ENCODE data around the gene COP1. TPM values are rescaled to one million over a fixed set of nuclear protein-coding genes. Genes with fewer than 3 reads are reported as not detected.
"Not testable (repeated sequence)": the region's sequence is repeated elsewhere in the genome, so short reads cannot be mapped to it uniquely, and the experiment has no call there.

COP1 gene
- total RNA-seq, 1 donor from 2014 or later, result 22.8 TPM

DNA sequence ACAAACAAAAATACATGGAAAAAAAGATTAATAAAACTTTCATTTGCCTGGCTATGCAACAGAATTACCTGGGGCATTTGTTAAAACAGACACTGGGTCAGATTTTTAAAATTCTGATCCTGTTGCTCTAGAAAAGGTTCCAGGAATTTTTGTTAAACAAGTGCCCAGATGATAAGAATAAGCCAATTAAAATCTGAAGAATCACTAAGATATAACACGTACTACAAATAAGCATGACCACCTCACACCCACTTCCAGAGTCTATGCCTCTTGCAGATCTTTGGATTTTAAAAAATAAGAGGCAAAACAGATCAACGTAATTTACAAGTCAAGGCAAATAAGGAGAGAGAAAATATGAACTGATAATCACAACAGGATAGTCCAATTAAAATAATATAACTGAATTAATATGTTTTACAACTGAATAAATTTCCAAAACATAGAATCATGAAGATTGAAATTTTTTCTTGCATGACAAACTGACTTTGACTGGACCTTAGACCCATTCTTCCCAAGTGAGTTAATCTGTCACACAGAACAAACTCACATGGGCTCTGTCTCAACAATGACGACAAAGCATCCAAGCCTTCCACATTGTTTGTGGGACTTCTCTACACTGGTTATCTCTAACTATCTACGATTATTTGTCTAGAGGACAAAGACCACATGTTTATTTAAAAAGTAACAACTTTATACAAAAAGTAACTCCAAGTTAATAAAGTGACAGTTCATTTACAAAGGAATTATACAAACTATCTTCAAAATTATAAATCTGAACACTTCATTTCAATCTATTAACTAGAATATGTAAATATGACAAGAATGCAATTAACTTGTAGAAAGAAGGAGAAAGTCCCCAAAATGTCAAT, 56.9 kb downstream of the COP1 start:
- no peak for DNase-seq (ENCODE audit: low spot score)
- intact Hi-C loops (cut with DNase I), result no loop called here

DNA sequence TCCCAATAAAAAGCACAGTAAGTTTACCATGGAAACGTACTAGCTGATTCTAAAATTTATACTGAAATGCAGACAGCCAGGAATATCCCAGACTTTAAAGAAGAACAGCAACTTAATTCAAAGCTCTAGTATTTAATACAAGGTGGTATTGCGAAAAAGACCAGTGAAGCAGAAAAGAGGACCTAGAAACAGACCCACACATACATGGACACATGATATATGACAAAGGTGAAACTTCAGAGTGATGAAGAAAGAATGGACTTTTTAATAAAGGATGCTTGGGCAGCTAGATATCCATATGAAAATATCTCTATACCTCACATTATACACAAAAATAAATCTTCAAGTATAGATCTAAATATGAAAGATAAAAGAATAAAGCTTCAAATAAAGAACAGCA, 62.6 kb downstream of the COP1 start:
- no peak for DNase-seq (ENCODE audit: low spot score)
- intact Hi-C loops (cut with DNase I), result no loop called here

DNA sequence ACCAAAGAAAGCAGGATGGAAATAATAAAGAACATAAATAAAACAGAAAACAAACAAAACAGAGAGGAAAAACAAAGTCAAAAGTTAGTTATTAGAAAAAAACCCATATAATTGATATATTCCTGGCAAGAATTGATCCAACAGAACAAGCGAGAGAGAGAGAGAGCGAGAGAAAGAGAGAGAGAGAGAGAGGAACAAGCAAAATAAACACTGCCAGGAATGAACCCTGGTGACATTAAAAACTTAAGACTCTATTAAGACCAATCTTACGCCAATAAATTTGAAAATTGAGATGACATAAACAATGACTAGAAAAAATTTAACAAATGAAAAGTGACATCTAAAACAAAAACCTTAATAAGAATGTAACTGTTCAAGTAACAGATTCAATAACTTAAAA, 64.1 kb downstream of the COP1 start:
- DNase-seq (ENCODE audit: low spot score), result no peak
- intact Hi-C loops (cut with DNase I), result no loop called here

DNA sequence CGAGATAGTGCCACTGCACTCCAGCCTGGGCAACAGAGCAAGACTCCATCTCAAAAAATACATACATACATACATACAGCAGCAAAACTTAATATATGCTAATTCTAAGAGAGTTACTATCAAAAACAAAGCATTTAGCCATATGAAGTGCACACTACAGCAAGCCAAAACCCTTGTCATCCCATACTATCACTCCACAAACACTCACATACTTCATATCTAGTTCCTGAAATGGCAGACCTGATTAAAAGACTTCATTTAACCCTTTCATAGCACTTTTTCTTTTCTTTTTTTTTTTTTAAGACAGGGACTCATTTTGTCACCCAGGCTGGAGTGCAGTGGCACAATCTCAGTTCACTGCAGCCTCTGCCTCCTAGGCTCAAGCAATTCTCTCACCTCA, 65.6 kb downstream of the COP1 start:
- DNase-seq (ENCODE audit: low spot score), result no peak
- intact Hi-C loops (cut with DNase I), result no loop called here

DNA sequence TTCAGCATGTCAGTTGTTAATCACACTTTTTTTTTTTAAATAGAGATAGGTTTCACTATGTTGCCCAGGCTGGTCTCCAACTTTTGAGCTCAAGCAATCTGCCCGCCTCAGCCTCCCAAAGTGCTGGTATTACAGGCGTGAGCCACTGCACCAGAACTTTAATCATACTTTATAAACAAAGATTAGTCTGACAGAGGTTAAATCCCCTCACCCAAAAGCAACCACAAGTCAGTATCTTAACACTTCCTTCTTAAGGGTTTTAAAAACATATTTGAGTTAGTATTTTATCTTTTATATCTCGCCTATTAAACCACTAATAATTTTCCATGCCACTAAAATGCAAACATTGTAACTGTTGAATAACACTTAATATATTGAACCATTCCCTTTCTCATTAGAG, 70.2 kb downstream of the COP1 start:
- intact Hi-C loops (cut with DNase I), result no loop called here
- no peak for DNase-seq (ENCODE audit: low spot score)

DNA sequence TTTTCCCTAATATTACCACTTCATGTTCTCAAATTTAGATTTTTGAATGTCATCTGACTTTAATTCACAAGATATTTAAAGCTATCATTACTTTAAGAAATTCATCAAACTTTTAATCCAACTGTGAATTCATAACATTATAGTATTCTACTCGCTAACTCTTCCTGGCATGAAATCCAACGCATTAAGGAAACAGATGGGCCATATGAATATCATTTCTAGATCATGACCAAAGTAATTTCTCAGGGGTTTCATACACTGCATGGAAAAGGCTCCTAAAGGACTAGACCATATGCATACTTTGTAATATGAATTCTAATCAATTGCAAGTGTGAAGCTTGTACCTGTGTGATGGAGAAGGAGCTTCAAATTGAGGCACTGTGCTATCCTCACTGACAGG, 72.4 kb downstream of the COP1 start:
- no peak for DNase-seq (ENCODE audit: low spot score)
- intact Hi-C loops (cut with DNase I), result no loop called here

DNA sequence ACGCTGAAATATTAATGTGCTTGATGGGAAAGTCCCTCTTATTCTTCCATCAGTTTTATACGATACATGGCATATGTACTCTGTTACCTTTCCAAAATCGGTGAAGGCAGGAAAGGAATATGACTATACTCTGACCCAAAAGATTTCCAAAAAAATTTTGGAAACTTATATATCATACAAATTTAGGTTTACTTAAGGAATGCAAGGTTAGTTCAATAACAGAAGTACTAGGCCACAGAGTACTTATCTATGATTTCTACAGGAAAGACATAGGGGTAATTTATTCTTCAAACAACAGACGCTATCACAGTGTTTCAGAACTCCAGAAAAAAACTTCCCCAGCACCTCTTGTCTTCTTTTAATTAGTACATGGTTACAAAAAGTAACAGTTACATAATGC, 84.8 kb downstream of the COP1 start:
- intact Hi-C loops (cut with DNase I), result no loop called here
- no peak for DNase-seq (ENCODE audit: low spot score)

DNA sequence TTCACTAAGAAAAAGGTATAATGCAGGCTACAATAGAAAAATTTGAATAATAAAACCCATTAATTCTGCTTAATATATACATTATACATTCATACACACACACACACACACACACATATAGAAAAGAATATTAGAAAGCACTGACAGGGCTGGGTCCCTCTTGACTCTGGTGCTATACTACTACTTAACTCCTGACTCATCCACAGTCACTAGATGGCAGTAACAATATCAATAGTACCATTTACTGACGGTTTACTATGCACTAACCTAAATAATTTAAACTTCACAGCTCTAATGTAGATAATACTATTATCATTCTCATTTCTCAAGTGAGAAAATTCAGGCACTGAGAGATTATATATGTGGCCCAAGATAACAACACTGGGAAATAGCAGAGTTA, 87.5 kb downstream of the COP1 start:
- DNase-seq (ENCODE audit: low spot score), result no peak
- intact Hi-C loops (cut with DNase I), result no loop called here

DNA sequence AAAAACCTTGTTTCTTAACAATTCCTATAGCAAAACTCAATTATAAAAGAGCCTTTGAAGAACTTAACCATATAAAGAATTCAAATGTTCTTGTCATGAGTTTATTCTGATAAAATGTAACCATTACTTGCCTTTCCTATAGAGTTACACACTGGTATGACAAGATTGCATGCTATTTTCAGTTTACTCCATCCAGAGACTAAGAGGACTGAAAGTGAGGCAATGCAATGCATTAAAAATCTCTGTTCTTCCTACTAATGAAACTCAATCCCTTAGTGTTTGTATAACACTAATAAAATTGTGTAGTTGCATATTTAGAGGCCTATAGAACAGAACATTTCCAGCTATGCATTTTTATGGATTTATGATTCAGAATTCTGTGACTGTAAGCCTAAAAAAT, 88.1 kb downstream of the COP1 start:
- intact Hi-C loops (cut with DNase I), result no loop called here

DNA sequence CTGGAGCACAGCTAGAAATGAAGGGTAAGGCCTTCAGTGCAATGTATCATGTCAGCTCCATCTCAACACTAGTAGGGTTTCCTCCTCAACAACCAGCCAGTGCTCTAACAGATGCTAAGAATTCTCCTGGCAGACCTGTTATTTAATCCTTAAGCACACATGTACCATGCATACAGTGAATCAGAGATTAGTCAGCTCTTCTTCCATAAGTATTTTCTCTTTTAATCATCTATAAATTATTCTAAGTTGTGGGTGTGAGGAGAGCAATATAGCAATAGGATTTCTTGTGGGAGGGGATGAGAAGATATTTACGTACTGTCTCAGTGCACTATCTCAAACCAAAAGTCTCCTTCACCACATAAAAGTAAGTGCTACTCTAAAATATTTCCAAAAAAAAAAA, 95.3 kb downstream of the COP1 start:
- intact Hi-C loops (cut with DNase I), result no loop called here
- DNase-seq (ENCODE audit: low spot score), result no peak

More for the DNA sequence above, 88.1 kb downstream of the COP1 start:
- no peak for DNase-seq (ENCODE audit: low spot score)

DNA sequence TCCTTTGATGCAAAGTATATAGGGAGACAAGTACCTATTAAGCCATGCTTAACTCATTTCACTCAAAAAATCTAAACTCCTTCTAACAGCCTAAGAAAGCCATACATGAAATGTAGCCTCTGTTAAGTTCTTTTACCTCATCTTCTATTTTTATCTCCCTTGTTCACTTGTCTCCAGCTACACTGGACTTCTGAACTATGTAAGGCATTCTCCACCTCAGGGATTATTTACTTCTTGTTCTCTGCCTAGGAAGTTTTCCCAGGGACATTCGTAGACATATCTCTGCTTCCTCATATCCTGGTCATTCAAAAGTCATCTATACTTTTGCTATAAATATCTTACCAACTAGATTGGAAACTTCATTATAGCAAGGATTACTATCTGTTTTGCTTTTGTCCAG, 96.9 kb downstream of the COP1 start:
- intact Hi-C loops (cut with DNase I), result no loop called here
- no peak for DNase-seq (ENCODE audit: low spot score)

DNA sequence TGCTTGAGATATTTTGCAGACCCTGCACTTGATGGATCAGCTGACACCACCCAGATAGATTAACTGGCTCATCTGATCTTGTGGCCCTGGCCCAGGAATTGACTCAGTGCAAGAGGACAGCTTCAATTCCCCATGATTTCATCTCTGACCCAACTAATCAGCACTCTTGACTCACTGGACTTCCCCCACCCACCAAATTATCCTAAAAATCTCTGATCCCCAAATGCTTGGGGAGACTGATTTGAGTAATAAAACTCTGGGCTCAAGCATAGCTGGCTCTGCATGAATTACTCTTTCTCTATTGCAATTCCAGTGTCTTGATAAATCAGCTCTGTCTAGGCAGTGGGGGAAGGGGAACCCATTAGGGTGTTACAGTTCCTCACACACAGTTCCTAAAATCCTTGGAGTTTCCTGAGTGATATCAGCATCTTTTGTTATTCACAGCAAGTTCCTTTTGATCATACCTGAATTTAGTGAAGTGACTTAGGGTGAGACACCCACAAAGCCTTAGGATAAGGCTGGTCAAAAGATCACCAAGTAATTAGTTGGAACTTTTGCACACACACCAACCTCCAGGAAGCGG, 104.2 kb downstream of the COP1 start:
- no peak for DNase-seq (ENCODE audit: low spot score)
- intact Hi-C loops (cut with DNase I), result no loop called here

DNA sequence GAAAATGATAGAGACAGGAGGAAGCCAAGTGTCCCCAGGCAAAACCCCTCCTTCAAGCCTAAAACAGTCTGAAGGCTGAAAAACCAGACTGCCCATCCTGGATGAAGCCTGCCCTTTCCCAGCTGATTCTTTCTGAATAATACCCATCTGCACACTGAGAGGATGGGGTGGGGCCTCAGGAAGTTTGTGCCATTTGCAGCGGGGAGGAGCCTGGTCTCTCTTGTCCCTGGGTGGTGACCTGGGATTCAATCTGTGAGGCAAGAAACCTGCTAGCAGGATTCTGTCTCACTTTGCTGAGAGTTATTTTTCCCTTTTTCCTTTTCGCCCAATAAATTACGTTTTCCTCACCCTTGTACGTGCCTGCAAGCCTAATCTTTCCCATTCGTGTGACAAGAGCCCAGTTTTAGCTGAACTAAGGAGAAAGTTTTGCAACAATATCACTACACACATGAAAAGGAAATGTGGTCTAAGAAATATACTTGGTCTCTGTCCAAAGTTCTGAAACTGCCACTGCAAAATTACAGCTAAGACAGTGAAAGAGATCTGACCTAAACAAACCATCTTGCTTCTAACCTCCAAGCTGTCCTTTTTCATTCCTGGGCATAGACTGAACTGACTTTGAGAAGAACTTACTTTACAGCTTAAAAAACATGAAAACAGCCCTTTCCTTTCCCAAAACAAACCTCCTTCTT, 105.0 kb downstream of the COP1 start:
- no peak for DNase-seq (ENCODE audit: low spot score)

DNA sequence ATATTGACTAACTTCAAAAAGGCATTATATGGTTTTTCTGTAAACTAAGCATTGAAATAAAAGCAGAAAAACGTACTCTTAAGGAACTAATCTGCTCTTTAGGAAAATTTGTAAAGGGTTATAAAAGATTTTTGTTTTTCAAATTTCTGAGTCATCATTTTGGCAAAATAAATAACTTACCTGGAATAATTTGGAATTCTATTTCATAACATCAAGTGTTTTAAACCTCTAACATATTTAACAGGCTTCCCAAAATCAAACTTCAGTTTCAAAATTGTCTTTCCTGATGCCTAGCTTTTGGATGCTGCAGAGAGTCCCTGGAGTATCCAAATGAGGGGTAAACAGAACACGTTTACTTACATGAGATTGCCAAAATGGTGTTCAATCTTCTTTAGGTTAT, 108.5 kb downstream of the COP1 start:
- DNase-seq (ENCODE audit: low spot score), result no peak
- intact Hi-C loops (cut with DNase I), result no loop called here

More for the DNA sequence above, 105.0 kb downstream of the COP1 start:
- intact Hi-C loops (cut with DNase I), result no loop called here

DNA sequence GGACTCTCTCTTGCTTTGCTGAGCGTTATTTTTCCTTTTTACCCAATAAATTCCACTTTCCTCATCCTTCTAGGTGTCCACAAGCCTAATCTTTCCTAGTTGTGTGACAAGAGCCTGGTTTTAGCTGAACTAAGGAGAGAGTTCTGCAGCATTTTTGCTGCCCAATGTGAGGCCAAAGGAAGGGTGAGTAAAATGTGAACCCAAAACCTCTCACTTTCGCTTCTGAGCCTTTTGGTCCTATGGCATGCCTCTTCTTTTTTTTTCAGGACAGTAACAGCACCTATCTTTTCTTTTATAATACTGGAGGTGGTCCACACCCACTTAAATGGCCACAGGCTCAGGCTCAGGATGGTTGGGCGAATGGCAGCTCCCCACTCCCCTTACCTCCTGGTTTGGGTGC, 111.1 kb downstream of the COP1 start:
- intact Hi-C loops (cut with DNase I), result no loop called here
- no peak for DNase-seq (ENCODE audit: low spot score)

DNA sequence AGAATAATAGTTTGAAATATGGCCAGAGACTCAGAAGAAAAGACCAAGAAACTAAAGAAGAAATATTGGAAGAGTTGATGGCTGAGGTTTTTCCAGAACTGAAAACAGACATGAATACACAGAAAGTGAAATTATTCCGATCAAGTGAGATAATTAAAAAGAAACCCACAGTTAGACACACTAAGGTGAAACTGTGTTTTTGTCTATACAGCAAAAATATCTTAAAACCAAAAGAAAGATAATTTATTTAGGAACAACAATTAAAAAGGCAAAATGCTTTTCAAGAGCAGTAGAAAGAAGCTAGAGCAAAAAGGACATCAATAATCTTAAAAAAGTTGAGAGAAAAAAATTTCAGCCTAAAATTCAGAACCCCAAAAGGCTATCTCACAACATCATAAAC, 116.3 kb downstream of the COP1 start:
- no peak for DNase-seq (ENCODE audit: low spot score)
- intact Hi-C loops (cut with DNase I), result no loop called here

DNA sequence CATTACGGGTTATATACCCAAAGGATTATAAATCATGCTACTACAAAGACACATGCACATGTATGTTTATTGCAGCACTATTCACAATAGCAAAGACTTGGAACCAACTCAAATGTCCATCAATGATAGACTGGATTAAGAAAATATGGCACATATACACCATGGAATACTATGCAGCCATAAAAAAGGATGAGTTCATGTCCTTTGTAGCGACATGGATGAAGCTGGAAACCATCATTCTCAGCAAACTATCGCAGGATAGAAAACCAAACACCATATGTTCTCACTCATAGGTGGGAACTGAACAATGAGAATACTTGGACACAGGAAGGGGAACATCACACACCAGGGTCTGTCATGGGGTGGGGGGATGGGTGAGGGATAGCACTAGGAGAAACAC, 119.3 kb downstream of the COP1 start:
- intact Hi-C loops (cut with DNase I), result not testable (repeated sequence)

DNA sequence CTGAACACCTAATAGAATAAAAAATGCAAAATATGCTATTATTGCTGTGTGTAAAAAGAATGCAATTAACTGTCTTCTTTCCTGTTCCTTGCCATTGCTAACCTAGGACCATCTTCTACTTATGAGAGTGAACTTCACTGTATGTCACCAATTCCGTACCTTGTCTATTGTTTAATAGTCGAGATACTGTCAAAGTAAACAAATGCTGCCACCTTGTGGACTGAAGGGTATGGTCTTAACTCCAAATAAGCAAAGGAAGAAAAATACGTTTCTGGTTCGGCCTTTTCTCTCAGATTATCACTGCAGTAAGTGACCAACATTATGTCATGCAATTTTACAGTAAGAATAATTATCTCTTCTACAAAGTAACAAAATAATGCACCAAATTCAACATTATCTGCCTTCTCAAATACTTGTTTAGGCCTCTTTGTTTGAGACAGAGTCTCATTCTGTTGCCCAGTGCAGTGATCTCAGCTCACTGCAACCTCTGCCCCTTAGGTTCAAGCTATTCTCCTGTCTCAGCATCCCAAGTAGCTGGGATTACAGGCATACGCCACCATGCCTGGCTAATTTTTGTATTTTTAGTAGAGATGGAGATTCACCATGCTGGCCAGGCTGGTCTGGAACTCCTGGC, 133.4 kb downstream of the COP1 start:
- no peak for DNase-seq (ENCODE audit: low spot score)
- intact Hi-C loops (cut with DNase I), result loop anchor here (2.0 to 5.0 kb wide), 3 partner anchors 593 to 921 kb away; no protein-coding TSS in a partner anchor

More for the DNA sequence above, 119.3 kb downstream of the COP1 start:
- not testable (repeated sequence) for DNase-seq (ENCODE audit: low spot score)

DNA sequence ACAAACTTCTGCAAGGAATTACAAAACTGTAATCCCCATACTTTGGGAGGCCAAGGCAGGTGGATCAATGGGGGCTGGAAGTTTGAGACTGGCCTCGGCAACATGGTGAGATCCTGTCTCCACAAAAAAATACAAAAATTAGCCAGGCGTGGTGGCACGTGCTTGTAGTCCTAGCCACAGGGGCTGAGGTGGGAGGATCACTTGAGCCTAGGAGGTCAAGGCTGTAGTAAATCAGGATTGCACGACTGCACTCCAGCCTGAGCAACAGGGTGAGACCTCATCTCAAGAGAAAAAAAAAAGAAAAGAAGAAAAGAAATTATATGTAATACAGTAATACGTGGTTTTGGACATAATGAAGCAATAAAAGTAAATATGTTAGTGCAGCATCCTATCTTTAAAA, 138.2 kb downstream of the COP1 start:
- intact Hi-C loops (cut with DNase I), result no loop called here
- DNase-seq (ENCODE audit: low spot score), result no peak

DNA sequence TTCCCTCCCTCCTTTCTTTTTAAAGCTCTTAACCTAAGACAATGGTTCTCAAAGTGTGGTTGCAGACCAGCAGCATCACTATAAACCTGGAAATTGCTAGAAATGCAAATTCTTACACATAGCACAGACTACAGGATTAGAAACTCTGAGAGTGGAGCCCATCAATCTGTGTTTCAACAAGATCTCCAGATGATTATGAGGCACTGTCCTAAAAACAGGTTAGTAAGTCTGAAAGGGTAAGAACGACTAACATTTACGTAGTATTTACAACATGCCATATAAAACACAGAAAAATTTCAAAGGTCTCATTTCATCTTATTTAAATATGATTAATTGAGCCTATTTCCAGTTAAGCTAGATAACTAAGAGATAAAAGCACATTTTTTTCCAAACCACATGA, 138.8 kb downstream of the COP1 start:
- intact Hi-C loops (cut with DNase I), result no loop called here
- no peak for DNase-seq (ENCODE audit: low spot score)

Measured in cardiac septum (tissue), 1 donor.